ENCODE measurements around the gene DLG2. TPM values are rescaled to one million over a fixed set of nuclear protein-coding genes. Genes with fewer than 3 reads are reported as not detected.
A peak's percentile ranks its signal among the peaks of the same experiment; 100 is the strongest.

DLG2 gene
- total RNA-seq, 1 donor from 2014 or later, result 0.40 TPM

DNA sequence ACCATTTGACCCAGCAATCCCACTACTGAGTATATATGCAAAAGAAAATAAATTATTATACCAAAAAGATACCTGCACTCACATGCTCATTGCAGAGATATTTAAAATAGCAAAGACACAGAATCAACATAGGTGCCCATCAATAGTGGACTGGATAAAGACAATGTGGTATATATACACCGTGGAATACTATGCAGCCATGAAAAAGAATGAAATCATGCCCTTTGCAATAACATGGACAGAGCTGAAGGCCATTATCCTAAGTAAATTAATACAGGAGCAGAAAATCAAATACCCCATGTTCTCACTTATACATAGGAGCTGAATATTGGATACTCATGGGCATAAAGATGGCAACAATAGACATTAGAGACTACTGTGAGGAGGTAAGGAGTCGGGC lies 68.7 kb downstream of the DLG2 start:
- no peak for DNase-seq (ENCODE audit: low read depth in 2 of 2)

DNA sequence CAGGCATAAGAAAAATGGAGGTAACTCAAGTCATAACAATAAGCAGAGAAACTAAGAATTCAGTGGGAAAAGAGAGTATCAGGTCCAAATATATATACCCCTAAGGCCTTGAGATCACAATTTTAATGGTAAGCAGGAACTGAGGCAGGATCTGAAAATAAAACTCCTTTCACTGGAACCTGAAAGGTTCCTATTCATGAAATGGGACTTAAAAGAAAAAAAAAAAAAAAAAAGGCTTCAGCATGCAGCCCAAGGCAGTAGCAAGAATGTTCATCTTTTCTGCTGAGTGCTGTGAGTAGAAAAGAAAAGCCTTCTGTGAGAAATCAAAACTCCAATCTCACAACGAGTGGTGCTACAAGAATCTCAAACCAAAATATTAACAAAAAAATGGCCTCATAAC lies 75.3 kb downstream of the DLG2 start:
- DNase-seq (ENCODE audit: low read depth in 2 of 2), result no peak

DNA sequence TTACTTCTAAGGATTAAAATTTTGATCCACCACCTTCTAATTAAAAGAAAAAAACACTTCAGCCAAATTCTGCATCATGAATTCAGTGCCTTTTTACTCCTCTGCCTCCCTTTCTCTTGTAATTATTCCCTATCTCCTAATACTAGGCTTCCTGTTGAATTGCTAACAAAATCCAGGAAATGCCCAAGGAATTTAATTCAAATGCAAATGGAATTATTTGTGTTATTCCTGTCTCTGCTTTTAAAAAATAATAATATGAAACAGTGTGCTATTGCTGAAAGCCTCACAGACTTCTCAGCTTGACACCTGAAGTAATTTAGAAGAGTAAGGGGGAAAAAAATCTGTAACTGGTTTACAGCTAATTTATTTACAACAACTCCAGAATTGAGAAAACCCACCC lies 85.5 kb downstream of the DLG2 start:
- DNase-seq (ENCODE audit: low read depth in 2 of 2), result no peak

DNA sequence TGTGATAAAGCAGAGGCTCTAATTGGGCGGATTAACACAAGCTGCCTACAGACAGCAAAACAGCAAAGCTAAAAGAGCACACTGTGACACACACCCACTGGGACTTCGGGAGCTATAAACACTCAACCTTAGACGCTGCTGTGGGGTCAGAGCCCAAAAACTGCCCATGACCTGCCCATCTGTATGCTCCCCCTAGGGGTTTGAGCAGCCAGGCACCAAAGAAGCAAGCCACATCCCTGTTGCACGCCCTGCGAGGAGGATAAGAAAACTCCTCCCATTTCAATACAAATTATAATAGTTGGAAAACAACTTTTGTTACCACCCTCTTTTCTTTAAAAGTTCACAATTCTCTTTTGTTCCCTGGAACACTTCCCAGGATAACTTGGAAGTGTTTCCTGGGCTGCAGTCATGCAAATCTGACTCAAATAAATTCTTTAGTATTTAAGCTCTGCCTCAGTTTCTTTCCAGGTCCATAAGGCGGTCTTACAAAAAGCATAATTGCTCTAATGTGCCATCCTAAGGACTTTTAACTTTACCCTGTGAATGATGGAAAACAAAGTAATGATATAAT lies 86.4 kb downstream of the DLG2 start:
- no peak for DNase-seq (ENCODE audit: low read depth in 2 of 2)

DNA sequence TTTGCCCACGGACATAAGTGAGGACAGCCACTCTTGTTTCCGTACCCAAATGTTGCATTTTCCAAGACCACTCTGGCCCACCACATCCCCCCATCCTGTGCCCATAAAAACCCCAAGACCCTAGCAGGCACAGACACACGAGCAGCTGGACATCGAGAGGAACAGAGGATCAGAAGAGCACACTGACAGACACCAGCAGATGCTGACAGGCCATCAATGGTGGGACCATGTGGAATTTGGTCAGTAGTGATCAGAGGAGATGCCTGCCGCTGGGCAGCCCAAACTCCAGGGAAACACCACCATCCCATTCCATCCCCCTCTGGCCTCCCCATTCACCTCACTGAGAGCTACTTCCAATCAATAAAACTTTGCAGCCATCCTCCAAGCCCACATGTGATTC lies 87.0 kb downstream of the DLG2 start:
- no peak for DNase-seq (ENCODE audit: low read depth in 2 of 2)

DNA sequence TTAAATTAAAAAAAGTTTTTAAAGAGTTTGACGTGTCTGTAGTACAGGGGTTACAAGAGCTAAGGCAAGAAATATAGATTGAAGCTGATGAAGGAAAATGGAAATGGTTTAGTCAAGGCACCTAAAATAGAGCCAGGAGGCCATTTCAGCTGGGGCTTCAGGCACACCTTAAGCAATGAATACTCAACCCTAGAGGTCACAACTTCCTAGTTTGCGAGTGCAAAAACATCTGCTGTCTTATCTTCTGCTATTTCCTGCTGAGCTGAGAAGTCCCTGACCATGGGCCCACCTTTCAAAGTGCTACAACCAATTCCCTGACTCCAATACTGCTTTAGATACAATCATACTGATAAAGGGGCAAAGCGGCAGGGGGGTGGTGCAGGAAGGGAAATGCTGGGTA lies 87.4 kb downstream of the DLG2 start:
- no peak for DNase-seq (ENCODE audit: low read depth in 2 of 2)

DNA sequence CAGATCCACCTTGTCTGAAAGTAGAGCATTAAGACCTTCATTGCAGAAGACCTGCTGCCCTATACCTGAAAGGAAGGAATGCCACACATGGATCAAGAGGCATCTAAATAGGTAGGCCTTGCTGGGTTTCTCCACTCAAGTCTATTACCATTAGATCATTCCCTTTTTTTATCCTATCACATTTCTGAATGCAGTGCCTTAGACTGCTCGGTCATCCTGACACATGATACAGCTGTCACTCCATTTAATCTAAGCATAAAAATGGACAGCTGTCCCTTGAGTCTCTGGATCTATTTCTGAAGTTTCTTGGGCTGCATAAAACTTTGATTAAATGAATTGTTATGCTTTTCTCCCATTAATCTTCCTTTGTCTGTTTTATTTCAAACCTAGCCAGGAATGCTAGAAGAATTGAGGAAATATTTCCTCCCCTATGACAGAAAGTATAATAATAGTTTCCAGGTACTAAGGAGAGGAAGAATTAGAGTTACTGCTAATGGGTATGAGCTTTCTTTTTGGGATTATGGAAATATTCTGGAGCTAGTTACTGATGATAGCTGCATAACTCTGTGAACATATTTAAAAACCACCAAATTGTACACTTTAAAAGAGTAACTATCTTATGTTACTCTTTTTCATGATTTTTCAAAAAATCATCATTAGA lies 88.0 kb downstream of the DLG2 start:
- DNase-seq (ENCODE audit: low read depth in 2 of 2), result no peak

DNA sequence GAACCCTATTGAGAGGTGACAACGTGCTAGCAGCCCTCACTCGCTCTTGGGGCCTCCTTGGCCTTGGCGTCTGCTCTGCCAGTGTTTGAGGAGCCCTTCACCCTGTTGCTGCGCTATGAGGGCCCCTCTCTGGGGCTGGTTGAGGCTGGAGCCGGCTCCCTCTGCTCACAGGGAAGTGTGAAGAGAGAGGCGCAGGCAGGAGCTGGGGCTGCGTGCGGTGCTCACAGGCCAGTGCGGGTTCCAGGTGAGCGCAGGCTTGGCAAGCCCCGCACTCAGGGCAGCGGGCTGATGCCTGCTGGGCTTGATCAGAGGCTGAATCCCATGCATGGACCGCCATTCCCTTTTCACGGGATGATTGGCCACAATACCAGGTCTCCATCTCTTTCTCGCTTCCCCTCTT lies 90.7 kb downstream of the DLG2 start:
- no peak for DNase-seq (ENCODE audit: low read depth in 2 of 2)

DNA sequence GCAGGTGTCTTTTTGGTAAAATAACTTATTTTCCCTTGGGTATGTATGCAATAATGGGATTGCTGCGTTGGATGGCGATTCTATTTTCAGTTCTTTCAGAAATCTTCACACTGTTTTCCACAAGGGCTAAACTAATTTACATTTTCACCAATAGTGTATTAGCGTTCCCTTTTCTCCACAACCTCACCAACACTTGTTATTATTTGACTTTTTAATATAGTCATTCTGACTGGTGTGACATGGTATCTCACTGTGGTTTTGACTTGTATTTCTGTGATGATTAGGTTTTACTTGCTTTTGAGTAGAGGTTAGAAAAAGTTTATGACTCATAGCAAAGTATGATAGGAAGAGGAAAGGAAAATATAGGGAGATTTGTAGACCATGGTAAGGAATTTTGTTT lies 92.3 kb downstream of the DLG2 start:
- no peak for DNase-seq (ENCODE audit: low read depth in 2 of 2)

DNA sequence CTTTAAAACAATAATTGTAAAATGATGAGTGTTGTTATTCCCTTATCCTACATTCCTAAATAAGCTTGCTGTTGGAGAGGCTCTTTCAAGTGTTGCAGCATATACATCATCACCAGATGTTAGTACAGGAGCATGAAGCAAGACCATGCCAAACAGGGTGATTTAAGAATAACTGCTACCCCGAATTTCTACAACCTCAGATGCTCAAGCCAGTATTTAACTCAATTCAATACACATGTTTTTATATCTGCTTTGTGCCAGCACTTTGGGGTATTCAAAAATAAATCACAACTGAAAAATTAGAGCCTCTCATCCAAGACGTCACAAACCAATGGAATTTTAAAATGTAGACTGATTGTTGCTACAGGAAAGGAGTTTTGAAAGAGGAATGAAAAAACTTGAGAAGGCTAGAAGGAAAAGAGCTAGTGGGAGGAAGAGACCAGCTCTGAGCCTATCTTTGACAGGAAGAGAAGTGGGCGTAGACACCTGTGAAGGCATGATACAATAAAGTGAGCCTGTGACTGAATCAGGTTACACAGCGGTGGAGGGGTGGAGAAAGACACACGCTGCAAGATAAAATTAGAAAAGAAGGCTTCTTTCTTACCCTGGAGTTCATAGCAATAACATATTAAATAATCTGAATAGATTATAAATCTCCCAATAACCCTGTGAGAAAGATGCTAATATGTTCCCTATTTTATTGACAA lies 95.8 kb downstream of the DLG2 start:
- no peak for DNase-seq (ENCODE audit: low read depth in 2 of 2)

DNA sequence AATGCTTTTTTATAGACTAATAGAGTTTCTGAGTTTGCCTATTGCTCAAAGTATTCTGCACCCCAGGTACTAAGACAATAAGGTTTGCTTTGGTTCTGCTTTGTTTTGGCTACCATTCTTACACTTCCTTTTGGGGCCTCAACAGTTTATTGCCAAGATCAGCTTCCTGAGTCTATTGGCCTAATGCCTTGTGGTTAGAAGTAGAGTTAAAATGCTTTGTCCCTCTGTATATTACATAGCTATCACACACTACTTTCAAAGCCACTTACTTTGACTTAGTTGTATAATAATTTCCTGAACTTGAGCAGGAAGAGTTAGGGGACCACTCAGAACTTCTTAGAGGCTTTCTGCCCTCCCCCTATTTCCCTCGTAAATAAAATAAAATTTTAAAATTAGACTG lies 96.5 kb downstream of the DLG2 start:
- no peak for DNase-seq (ENCODE audit: low read depth in 2 of 2)

DNA sequence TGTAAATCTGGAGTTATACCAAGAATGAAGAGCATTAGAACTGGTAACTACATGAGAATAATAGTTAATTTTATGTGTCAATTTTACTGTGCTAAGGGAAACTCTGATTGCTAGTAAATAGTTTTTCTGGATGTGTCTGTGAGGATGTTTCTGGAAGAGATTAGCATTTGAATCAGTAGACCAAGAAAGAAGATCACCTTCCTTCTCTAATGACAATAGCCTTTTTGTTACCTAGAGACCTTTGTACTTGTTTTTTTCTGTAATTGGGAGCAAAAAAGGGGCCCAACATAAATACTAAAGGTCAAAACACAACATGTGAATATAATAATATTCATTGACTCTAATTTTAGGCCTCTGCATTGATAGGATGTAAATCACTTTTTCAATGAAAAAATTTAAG lies 100.6 kb downstream of the DLG2 start:
- no peak for DNase-seq (ENCODE audit: low read depth in 2 of 2)

DNA sequence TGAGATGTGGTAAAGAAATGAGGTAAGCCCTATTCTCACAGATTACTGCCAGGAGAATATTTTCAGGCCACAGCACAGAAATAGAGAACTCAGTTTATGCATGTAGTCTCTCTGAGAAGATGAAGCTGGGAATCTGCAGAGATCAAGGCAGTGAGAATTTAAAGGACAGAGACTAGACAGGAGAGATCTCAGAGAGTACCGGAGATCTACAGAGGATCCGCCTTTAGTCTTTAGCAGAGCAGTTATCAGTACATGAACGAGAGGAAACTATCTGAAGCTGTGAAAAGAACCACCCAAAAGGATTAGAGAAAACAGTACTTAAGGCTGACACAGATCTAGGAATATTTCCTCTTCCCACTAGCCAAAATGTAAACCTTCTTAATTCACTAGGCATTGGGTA lies 101.5 kb downstream of the DLG2 start:
- no peak for DNase-seq (ENCODE audit: low read depth in 2 of 2)

DNA sequence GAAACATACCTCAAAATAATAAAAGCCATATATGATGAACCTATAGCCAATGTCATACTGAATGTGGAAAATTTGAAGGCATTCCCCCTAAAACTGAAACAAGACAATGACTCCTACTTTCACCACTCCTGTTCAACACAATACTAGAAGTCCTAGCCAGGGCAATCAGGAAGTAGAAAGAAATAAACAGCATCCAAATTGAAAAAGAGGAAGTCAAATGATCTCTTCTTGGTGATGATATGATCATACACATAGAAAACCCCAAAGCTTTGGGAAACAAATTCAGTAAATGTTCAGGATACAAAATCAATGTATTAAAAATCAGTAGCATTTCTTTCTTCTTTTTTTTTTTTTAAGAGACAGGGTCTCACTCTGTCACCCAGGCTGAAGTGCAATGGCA lies 109.9 kb downstream of the DLG2 start:
- DNase-seq (ENCODE audit: low read depth in 2 of 2), result no peak

DNA sequence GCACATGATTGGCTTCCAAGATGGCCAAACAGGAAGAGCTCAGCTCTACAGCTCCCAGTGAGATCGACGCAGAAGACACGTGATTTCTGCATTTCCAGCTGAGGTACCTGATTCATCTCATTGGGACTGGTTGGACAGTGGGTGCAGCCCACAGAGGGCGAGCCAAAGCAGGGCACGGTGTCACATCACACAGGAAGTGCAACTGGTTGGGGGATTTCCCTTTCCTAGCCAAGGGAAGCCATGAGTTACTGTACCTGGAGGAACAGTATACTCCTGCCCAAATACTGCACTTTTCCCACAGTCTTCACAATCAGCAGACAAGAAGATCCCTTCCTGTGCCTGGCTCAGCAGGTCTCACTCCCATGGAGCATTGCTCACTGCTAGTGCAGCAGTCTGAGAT lies 131.2 kb downstream of the DLG2 start:
- no peak for DNase-seq (ENCODE audit: low read depth in 2 of 2)

DNA sequence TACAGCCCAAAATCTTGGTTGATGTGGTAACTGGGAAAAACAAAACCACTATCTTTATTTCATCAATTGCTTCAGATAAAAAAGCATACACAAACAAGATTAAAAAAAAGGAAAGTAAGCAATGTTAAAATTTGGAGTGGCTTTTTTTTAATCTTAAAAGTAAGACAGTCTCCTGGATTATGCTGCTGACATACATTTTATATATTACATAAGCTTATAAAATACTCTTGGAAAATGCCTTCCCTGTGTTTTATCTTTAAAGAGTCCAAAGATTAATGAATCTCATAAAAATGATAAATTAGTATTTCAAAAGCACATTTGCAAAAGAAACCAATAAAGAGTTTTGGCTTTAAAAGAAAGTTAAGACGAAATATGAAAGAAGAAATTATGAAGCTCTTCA lies 132.7 kb downstream of the DLG2 start:
- DNase-seq (ENCODE audit: low read depth in 2 of 2), result no peak

DNA sequence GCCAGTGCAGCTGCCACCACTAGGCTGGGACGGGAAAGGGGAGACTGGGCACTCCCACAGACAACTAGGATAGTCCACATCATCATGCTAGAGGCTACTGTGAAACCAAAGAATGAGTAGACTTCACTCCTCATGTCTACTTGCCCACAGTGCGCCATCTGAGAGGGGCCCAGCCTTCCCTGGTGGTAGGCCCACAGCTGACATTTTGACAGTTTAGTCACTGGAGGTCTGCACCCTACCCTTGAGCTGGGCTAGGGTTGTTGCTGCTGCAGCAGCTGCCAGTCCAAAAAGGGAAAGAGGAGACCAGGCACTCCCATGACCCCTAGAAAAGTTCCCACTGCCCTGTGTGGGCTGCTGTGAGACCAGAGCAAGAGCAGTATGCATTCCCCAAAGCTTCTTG lies 141.2 kb downstream of the DLG2 start:
- DNase-seq (ENCODE audit: low read depth in 2 of 2), result no peak

DNA sequence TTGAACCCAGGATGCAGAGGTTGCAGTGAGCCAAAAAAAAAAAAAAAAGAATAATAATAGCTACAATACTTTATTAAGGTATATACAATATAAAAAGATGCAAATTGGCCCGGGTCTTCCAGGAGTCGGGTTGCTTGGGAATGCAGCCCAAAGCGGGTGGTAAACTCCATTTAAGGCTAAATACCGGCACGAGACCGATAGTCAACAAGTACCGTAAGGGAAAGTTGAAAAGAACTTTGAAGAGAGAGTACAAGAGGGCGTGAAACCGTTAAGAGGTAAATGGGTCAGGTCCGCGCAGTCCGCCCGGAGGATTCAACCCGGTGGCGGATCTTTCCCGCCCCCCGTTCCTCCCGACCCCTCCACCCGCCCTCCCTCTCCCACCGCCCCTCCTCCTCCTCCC lies 143.3 kb downstream of the DLG2 start:
- DNase-seq (ENCODE audit: low read depth in 2 of 2), result peak in 1 of 2 donors; percentile 3

DNA sequence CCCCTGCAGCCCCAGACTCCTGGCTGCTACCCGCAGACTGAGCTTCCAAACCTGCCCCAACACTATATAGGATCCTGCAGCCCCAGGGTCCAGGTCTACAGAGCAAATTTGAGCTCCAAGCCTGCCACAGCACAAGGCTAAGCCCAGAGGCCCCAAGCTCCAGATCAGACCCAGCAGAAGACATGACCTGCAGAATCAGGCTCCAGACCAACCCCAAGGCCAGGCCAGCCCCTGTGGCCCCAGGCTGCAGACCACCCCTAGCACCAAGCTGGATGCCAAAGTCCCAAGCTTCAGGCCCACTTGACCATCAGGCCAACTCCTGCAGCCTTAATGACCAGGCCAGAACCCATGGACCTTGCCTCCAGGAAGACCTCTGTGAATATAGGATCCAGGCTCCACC lies 145.3 kb downstream of the DLG2 start:
- DNase-seq (ENCODE audit: low read depth in 2 of 2), result no peak

DNA sequence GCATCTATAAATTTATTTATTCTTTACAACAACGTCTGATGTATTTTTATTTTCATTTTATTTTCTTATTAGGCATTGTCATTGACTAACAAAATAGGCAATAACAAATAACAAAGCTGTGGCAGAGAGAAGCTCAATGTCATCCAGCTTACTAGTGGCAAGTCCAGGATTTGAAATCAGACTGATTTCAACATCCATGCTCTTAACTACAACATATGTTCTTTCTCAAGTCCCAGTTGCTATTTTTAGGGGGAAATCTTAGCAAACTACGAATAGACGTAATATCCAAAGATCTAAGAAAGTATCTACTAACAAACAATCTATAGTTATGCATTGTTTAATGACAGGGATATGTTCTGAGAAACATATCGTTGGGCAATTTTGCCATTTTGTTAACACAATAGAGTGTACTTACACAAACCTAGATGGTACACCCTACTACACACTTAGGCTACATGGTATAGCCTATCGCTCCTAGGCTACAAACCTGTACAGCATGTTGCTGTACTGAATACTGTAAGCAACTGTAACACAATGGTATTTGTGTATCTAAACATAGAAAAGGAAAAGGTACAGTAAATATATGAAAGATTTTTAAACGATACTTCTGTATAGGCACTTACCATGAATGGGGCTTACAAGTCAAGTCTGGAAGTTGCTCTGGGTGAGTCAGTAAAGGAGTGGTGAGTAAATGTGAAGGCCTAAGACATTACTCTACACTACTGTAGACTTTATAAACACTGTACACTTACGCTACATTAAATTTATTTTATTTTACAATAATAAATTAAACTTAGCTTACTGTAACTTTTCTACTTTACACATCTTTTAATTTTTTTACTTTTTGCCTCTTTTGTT lies 151.3 kb downstream of the DLG2 start:
- no peak for DNase-seq (ENCODE audit: low read depth in 2 of 2)

DNA sequence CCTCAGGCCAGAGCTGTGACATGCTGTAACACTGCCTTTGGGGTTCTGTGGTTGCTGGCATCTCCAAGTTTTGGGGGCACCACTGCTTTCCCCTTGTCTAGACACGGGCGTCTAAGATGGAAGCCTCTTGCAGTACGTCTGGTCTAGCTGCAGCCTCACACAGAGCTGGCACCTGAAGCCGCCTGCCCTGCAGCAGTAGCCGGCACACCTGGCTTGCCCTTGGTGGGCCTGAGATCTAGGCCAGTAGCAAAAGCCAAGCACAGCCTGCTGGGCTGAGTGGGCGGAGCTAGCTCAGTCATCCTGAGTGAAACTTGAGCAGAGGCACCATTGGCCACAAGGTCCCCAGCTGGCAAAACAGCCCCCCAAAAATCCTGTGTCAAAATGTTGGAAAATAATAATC lies 154.2 kb downstream of the DLG2 start:
- DNase-seq (ENCODE audit: low read depth in 2 of 2), result no peak

DNA sequence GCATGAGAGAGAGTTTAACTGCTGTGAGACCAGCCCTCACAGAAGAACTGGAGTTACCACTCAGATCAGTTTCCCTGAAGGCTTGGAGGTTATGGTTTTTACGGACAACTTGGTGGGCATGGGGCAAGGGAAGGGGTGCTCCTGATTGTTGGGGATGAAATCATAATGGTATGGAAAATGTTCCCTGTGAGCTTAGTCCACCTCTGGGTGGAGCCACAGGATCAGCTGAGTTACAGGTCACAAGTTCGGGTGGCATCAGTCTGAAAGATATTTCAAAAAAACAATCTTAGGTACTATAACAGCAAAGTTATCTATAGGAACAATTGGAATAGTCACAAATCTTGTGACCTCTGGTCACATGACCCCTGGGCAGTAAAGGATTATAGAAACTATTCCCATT lies 162.9 kb downstream of the DLG2 start:
- no peak for DNase-seq (ENCODE audit: low read depth in 2 of 2)

Data from lung microvascular endothelial cell (primary cell).